NCI-H128 (cell line): ENCODE measurements around the gene LIN52.

Source experiments
- DNase-seq: peaks from one replicate; lab custom pipeline; 2025; ENCODE audit not compliant: unreplicated experiment; lab: John Stamatoyannopoulos, UW

Gene LIN52

GRCh38 chr14:74223016-74223415 lies 138.3 kb downstream of the LIN52 start:
- DNase-seq: no peak

DNA sequence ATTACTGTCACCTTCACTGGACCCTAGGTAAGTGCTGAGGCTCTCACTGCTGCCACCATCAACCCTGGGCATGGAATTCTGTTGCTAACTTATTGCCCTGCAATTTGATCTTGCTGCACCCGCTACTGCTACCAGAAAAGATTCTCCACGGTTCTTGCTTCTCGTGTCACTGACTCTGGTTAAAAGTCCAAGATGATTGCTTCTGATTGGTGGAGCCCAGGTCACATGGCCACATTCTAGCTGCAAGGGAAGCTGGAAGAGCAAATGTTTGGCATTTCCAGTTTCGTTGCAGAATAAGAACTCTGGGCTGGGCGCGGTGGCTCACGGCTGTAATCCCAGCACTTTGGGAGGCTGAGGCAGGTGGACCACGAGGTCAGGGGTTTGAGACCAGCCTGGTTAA lies 147.0 kb downstream of the LIN52 start:
- DNase-seq: no peak

- no peak for DNase-seq
Measured at GRCh38 chr14:74235017-74235416, 150.3 kb downstream of the LIN52 start.

GRCh38 chr14:74237441-74237840 lies 152.7 kb downstream of the LIN52 start:
- DNase-seq: no peak

DNA sequence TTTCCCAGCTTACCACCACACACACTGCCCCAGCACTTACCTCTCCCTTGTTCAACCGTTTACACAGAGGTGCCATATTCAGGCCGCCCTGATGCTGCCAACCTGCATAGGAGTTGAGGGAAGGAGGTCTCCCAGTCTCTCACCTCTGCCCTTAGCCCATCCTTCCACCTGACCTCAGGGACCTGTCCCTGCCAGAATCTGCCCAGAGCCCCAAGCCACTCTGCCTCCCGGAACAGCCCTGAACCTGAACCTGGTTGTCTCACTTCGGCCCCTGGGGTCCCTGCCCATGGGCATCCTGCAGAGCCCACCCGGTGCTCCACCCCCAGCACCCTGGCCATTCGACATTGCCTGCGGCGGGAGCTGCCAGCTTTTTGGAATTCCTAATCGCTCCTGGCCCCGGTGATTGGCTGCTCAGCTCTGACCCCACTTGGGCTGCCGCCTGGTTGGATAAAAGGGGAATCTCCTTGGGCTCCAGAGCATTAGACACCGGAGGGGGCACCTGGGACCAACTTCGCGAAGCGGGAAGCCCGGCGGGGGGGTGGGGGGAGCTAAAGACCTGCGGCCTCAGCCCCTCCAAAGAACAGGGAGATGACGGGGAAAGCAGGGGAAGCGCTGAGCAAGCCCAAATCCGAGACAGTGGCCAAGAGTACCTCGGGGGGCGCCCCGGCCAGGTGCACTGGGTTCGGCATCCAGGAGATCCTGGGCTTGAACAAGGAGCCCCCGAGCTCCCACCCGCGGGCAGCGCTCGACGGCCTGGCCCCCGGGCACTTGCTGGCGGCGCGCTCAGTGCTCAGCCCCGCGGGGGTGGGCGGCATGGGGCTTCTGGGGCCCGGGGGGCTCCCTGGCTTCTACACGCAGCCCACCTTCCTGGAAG lies 154.5 kb downstream of the LIN52 start, which contains the start of gene VSX2:
TSS of gene VSX2 (plus strand) at position 476 of the 874 bp plus-strand sequence. CDS start at position 589, 113 bp downstream.
- no peak for DNase-seq

- DNase-seq: no peak
Measured at GRCh38 chr14:74239848-74240793, 155.4 kb downstream of the LIN52 start.

GRCh38 chr14:74240794-74241651 lies 156.3 kb downstream of the LIN52 start:
- no peak for DNase-seq

DNA sequence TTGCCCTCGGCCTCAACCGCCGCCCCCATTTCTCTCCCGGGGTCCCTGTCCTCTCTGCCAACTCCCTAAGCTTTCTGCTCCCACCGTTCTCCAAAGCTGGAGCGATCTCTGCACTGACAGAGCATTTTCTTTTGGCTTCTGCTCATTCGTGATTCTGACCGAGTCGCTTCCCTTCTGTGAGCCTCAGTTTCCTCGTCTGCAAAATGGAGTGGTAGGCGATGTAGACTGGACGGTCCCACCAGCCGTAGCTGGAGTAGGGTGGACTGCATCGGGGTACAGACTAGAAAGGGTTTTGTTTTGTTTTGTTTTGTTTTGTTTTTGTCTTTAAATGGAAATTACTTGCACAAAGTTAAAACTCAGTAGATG lies 156.9 kb downstream of the LIN52 start:
- DNase-seq: no peak

DNA sequence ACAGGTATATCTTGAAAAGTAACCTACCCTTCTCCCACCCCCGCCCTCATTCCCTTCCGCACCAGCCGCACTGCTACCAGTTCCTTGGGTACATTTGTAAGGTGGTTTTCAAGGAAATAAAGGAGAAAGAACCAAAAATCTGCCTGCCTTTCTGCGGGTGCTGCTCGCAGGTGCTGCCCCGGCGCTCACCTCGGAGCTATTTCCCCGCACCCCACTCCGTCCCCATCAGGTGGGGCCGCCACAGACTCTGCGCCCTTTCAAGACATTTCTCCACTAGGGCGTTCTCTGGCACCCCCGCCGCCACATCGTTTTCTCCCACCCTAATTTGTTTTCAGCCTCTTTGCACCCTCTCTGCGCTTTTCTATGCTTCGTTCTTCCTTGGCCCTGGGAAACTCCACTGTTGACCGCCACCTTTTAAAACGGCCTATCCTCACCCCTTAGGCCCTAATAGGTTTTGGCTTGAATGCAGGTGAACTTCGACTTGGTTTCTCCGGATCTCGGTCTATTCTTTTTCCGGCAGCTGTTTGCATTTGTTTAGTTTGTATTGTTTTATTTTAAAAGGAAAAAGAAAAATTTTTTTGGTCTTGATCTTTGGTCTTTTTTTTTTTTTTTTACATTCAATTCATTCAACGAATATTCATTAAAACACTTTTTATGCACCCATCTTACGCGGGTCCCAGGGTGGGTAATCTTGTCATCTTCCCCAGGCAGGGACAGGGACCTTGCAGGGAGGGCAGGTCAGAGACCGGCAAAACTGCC lies 157.4 kb downstream of the LIN52 start:
- no peak for DNase-seq

DNA sequence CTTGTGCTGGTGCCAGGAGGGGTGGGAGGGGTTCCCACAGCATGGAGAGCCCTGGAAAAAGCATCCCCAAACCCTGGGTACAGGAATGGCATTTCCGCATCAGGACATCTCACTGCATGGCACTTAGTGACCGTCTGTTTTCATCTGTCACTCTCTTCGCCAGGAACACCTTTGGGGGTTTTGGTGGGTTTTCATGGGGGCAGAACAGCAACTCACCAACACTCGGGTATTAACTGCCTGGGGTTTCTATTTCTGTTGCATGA lies 158.0 kb downstream of the LIN52 start:
- no peak for DNase-seq

DNA sequence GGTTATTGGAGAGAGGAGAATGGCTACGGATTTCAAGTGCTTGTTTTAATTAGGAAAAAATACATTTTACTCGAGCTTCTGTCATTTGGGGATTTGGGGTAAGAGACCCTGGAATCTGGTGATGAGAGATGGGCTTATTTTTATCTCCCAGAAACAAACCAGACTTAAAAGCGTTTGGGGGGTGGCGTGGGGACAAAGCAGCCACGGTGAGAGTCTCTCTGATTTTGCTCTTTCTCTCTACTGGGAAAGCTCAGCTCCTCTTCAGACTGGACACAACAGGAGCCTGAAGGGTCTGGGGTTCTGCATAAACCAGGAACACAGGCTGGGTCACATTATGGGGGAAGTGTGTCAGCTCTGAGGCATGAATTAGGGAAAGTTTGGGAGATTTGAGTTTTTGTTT lies 158.3 kb downstream of the LIN52 start:
- no peak for DNase-seq

GRCh38 chr14:74244115-74244514 lies 159.4 kb downstream of the LIN52 start:
- DNase-seq: no peak

- no peak for DNase-seq
Measured at GRCh38 chr14:74245292-74245691, 160.5 kb downstream of the LIN52 start.

DNA sequence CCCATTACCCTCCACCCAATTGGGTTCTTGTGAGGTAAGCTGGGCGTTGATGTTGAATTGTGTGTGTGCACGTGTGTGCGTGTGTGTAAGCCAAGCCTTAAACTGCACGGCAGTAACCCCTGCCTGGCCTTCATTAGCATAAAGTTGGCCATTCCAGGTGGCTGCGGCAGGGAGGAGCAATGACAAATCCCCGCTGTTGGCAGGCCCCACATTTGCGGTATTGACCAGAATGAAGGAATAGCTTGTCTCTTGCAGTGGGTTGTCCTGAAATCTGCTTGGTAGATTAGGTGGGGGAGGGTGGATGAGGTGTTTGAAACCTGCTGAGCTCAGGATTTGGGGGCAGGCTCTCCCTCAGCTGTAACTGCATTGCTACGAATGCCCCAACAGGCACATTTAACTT lies 161.8 kb downstream of the LIN52 start:
- no peak for DNase-seq

DNA sequence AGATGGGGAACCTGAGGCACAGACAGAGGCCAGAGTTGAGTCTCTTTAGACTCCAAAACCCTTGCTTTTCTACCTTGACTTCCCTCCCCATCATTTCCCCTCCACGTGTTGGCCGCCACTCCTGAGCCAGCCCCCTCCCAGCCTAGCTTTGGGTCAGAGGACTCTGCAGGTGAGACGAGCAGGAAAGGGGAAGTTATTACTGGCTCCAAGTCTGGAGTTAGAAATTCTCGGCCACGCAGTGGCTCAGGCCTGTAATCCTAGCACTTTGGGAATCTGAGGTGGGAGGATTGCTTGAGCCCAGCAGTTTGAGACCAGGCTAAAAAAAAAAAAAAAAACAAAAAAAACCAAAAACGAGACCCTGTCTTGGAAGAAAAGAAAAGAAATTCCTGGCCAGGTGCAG lies 163.3 kb downstream of the LIN52 start:
- DNase-seq: no peak

DNA sequence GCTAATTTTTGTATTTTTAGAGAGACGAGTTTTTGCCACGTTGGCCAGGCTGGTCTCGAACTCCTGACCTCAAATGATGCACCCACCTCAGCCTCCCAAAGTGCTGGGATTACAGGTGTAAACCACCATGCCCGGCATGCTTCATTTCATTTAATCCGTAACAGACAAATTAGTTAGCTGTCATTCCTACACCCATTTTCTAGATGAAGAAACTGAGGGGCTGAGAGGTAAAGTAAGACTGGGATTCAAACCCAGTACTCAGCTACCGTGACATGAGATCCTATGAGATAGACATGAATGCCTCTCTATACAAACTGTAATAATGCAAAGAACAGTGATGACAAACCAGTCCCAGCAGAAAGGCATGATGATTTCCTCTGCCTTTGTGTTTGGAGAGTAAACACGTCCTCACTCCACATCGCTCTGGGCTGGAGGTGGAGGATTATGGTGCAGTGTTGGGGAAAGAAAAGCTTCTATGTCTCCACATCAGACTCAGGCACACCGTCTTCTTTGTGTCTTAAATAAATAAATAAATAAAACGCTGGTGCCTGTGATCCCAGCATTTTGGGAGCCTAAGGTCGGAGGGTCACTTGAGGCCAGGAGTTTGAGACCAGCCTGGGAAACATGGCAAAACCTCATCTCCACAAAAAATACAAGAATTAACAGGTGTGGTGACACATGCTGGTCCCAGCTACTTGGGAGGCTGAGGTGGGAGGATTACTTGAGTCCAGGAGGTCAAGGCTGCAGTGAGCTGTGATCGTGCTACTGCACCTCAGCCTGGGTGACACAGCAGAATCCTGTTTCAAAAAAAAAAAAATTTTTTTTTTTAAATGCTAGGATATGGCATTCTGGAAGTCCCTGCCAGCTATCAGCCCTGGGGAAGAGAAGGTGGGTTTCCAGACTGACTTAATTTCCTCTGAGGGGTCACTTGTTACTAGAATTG lies 164.9 kb downstream of the LIN52 start:
- no peak for DNase-seq
